Left lung (tissue), 10 donors: ENCODE results near the gene NUAK1. TPM values are rescaled to one million over a fixed set of nuclear protein-coding genes. Genes with fewer than 3 reads are reported as not detected.

Experiments used
- ATAC-seq: fragments of 200-7000 bp; cut with Tn5 transposase; one replicate; pipeline ENCODE4 v1.9.1; 2020; ENCODE audit warnings: moderate library complexity
- DNase-seq, 4 donors: peaks; one replicate each; pipeline ENCODE4 v3.0.0-alpha.2; 2013 to 2020
- H3K27ac ChIP-seq, 2 donors: fragments of 200-600 bp; sonication (generic) in 1 of 2; one replicate each; pipeline versions ENCODE4 v1.5.0 to v1.8.0; 2020 to 2021
- H3K27me3 ChIP-seq, 2 donors: fragments of 200-600 bp; sonication (generic) in 1 of 2; one replicate each; pipeline versions ENCODE4 v1.5.0 to v1.8.0; 2020 to 2021
- H3K36me3 ChIP-seq, 2 donors: fragments of 200-600 bp; sonication (generic) in 1 of 2; one replicate each; pipeline versions ENCODE4 v1.5.0 to v1.8.0; 2020 to 2021
- H3K4me1 ChIP-seq, 2 donors: fragments of 200-600 bp; one replicate each; pipeline ENCODE4 v1.8.0; 2021
- H3K4me3 ChIP-seq, 2 donors: fragments of 200-600 bp; sonication (generic) in 1 of 2; one replicate each; pipeline versions ENCODE4 v1.5.0 to v1.8.0; 2020 to 2021; ENCODE audit warnings: mild to moderate bottlenecking in 1 of 2
- H3K9me3 ChIP-seq, 2 donors: fragments of 200-600 bp; sonication (generic) in 1 of 2; one replicate each; pipeline versions ENCODE4 v1.5.0 to v1.8.0; 2020 to 2021
- CTCF ChIP-seq, 2 donors: fragments of 200-600 bp; sonication (generic) in 1 of 2; IDR thresholded peaks; one replicate each; pipeline versions ENCODE4 v1.5.0 to v1.8.0; 2021; ENCODE audit warnings: antibody characterized with exemption in 2 of 2
- intact Hi-C, 2 donors: fragments of 100-400 bp; cut with DNase I; formaldehyde crosslinking; loops; one replicate each; pipeline versions ENCODE4 v1.11.2 to v1.14.2; 2022
- polyA plus RNA-seq, 6 donors: library from polyadenylated mRNA; unstranded; fragments of 120-200 nt; gene quantifications; one replicate each; pipeline ENCODE4 v1.2.1, GENCODE V29; 2013; ENCODE audit not compliant: insufficient read length in 6 of 6
- total RNA-seq, 2 donors: library from RNA; stranded (reverse); fragmentation: NEBNext Ultra II Directional; extraction: Animal tissue kit (Norgen Biotek cat#: 25700); gene quantifications; one replicate each; pipeline ENCODE4 v1.2.1, GENCODE V29; 2021
- donor health status: DM: no; HTN: yes; CAD: no.
- donor health status: DM: no; HTN: no; CAD: no.

The NUAK1 gene
- total and polyA plus RNA-seq, 8 donors = 6.5 to 11.7 (median 8.1) TPM

- intact Hi-C loops = no loop called here
- no peak for TF ChIP-seq CTCF (IDR thresholded peaks at IDR 0.05)
- Histone ChIP-seq H3K9me3 (no peaks in the 10 kb centered on the region), H3K27me3 (peaks cover 9 to 72% of the 10 kb centered on the region in 2 donors), H3K27ac (peak overlapping the region; percentile 85 to 88), H3K4me1 (peaks cover 14 to 30% of the 10 kb centered on the region in 2 donors), H3K36me3 (no peaks in the 10 kb centered on the region), H3K4me3 (peak overlapping the region; percentile 45 to 53)
- ATAC-seq (no peak), DNase-seq (no peak)
Observed at GRCh38 chr12:106140223-106140986, 1.7 kb upstream of the NUAK1 start.

DNA sequence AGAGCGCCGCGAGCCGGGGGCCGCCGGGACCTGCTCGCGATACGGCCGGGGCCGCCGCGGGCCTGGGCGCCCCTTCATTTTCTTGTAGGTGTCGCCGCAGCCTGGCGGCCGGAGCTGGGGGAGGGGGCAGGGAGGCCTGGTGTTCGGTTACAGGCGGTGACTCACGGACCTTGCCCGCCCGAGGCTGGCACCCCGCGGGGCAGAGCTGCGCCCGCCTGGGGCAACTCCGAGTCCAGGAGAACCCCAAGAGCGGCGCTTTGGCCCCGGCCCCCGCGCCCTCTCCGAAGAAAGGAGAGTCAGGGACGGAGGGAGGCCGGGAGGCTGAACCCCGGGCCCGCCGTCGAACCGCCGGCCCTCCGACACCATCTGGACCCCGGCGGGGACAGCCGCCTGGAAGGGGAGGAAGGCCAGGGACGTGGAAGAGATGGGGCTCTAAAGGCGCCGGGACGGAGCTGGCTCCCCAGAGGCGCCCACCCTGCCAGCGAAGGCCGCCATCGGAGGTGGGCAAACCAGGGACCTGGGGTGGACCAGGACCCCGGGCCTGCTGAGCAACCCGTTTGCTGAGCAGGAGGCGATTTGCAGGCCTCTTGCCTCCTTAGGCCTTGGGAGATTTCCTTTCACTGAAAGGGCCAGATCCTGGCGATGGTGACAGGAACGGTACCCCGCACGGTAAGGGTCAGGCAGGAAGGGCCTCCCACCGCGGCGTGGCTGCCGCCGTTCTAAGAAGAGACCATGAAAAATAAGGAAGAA is 843 bp upstream of the NUAK1 start:
- peak; percentile 74 to 89 (median 79) for DNase-seq
- Histone ChIP-seq H3K4me3 (peak overlapping the region; percentile 45 to 53), H3K27ac (peak overlapping the region; percentile 85 to 88), H3K27me3 (peaks cover 9 to 78% of the 10 kb centered on the region in 2 donors), H3K4me1 (peaks cover 15 to 37% of the 10 kb centered on the region in 2 donors), H3K9me3 (no peaks in the 10 kb centered on the region), H3K36me3 (no peaks in the 10 kb centered on the region)
- intact Hi-C loops = loop anchor here in 1 of 2 donors (5.0 kb wide), 1 partner anchor 717 kb away; no protein-coding TSS in a partner anchor
- TF ChIP-seq CTCF (IDR thresholded peaks at IDR 0.05) = no peak
- ATAC-seq = peak; percentile 81

- H3K9me3 ChIP-seq = no peaks in the 10 kb centered on the region
- peak overlapping the region; percentile 45 to 53 for H3K4me3 ChIP-seq
- no peak for DNase-seq
- intact Hi-C loops = loop anchor here in 1 of 2 donors (5.0 kb wide), 1 partner anchor 716 kb away; no protein-coding TSS in a partner anchor
- ATAC-seq = no peak
- peaks cover 17 to 39% of the 10 kb centered on the region in 2 donors for H3K4me1 ChIP-seq
- no peak for TF ChIP-seq CTCF (IDR thresholded peaks at IDR 0.05)
- no peaks in the 10 kb centered on the region for H3K36me3 ChIP-seq
- peak overlapping the region; percentile 85 to 88 for H3K27ac ChIP-seq
- H3K27me3 ChIP-seq = peaks cover 9 to 78% of the 10 kb centered on the region in 2 donors
Observed at GRCh38 chr12:106138357-106138632, 459 bp downstream of the NUAK1 start.

GRCh38 chr12:106137530-106138356 is 1.0 kb downstream of the NUAK1 start:
- no peak for TF ChIP-seq CTCF (IDR thresholded peaks at IDR 0.05)
- Histone ChIP-seq H3K27me3 (peaks cover 9 to 78% of the 10 kb centered on the region in 2 donors), H3K4me3 (peak overlapping the region; percentile 45 to 53), H3K4me1 (peaks cover 17 to 39% of the 10 kb centered on the region in 2 donors), H3K36me3 (no peaks in the 10 kb centered on the region), H3K9me3 (no peaks in the 10 kb centered on the region), H3K27ac (peak overlapping the region; percentile 85 to 88)
- ATAC-seq (no peak), DNase-seq (no peak)
- intact Hi-C loops = loop anchor here in 1 of 2 donors (5.0 kb wide), 1 partner anchor 715 kb away; no protein-coding TSS in a partner anchor
